Thoracic aorta (tissue), 2 donors: ENCODE data around the gene SLC22A23. TPM values are rescaled to one million over a fixed set of nuclear protein-coding genes. Genes with fewer than 3 reads are reported as not detected.

Experiments used
- ATAC-seq: fragments of 150-250 bp; one replicate; pipeline ENCODE4 v1.8.0; 2017; ENCODE audit warnings: low read depth; ENCODE audit not compliant: insufficient number of reproducible peaks, low FRiP score
- DNase-seq: peaks from one replicate; pipeline ENCODE4 v3.0.0-alpha.2; 2020; ENCODE audit warnings: low spot score
- H3K27ac ChIP-seq, 2 donors: fragments of 200-600 bp; sonication (generic); 1 replicate in 1 of 2; 2 replicates in 1 of 2; pipeline ENCODE4 v1.5.1; 2016; ENCODE audit warnings: mild to moderate bottlenecking in 2 of 2, moderate library complexity in 2 of 2
- H3K27me3 ChIP-seq: fragments of 200-600 bp; sonication (generic); replicated peaks from 2 replicates; pipeline ENCODE4 v1.6.0; 2016; ENCODE audit warnings: mild to moderate bottlenecking; ENCODE audit not compliant: insufficient read depth
- H3K36me3 ChIP-seq: fragments of 200-600 bp; sonication (generic); one replicate; pipeline ENCODE4 v1.5.1; 2016
- H3K4me1 ChIP-seq, 2 donors: fragments of 200-600 bp; sonication (generic); 1 replicate in 1 of 2; 2 replicates in 1 of 2; pipeline versions ENCODE4 v1.5.1 to v1.6.0; 2016; ENCODE audit warnings: low read depth in 2 of 2, mild to moderate bottlenecking in 1 of 2; ENCODE audit not compliant: control insufficient read depth in 1 of 2
- H3K4me3 ChIP-seq: fragments of 200-600 bp; sonication (generic); 2 replicates; pipeline ENCODE4 v1.5.1; 2016; ENCODE audit warnings: mild to moderate bottlenecking
- H3K9me3 ChIP-seq: fragments of 200-600 bp; sonication (generic); 2 replicates; pipeline ENCODE4 v1.5.1; 2016
- total RNA-seq, 2 donors: library from RNA; depleted of rRNA; stranded (reverse); fragments of >200 nt; gene quantifications; one replicate each; pipeline versions ENCODE4 v1.1.0 to v1.2.3, GENCODE V29; 2016
- TF ChIP-seq, protein P1 (sequence below): fragments of 200-600 bp; sonication (generic); IDR thresholded peaks from one replicate; pipeline ENCODE4 v1.5.1; 2019; ENCODE audit warnings: antibody characterized with exemption

The SLC22A23 gene
- total RNA-seq, 2 donors from 2014 or later = 5.1 to 9.7 TPM

- Histone ChIP-seq H3K4me3 (no peak overlapping the region), H3K9me3 (peaks cover 4% of the 10 kb centered on the region), H3K4me1 (no peaks in the 10 kb centered on the region), H3K27me3 (no peaks in the 10 kb centered on the region), H3K27ac (no peak overlapping the region), H3K36me3 (no peaks in the 10 kb centered on the region)
- no peak for ATAC-seq
- TF ChIP-seq, protein P1, sequence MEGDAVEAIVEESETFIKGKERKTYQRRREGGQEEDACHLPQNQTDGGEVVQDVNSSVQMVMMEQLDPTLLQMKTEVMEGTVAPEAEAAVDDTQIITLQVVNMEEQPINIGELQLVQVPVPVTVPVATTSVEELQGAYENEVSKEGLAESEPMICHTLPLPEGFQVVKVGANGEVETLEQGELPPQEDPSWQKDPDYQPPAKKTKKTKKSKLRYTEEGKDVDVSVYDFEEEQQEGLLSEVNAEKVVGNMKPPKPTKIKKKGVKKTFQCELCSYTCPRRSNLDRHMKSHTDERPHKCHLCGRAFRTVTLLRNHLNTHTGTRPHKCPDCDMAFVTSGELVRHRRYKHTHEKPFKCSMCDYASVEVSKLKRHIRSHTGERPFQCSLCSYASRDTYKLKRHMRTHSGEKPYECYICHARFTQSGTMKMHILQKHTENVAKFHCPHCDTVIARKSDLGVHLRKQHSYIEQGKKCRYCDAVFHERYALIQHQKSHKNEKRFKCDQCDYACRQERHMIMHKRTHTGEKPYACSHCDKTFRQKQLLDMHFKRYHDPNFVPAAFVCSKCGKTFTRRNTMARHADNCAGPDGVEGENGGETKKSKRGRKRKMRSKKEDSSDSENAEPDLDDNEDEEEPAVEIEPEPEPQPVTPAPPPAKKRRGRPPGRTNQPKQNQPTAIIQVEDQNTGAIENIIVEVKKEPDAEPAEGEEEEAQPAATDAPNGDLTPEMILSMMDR = no peak
- no peak for DNase-seq
Observed at GRCh38 chr6:3483675-3484074, 26.8 kb upstream of the SLC22A23 start.

- Histone ChIP-seq H3K4me1 (no peaks in the 10 kb centered on the region), H3K9me3 (peaks cover 4% of the 10 kb centered on the region), H3K27ac (no peak overlapping the region), H3K4me3 (no peak overlapping the region), H3K36me3 (no peaks in the 10 kb centered on the region), H3K27me3 (no peaks in the 10 kb centered on the region)
- no peak for DNase-seq
- no peak for ATAC-seq
- TF ChIP-seq, protein P1 = no peak
Observed at GRCh38 chr6:3482869-3483268, 26.0 kb upstream of the SLC22A23 start.

DNA sequence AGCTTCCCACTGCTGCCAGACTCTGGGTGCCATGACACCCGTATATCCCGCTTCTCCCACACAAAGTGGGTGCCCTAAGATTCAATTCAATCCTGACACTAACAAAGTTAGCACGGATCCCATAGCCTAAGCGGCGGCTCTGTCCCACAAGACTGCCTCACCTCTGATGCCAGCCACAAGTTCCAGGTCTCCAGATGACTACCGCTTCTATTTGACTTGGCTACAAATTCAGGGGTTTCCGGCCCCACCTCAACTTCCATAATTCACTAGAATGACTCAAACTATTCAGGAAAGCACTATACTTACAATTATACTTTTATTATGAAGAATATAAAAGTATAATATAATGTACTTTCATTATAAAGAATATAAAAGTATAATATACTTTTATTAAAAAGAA lies 24.8 kb upstream of the SLC22A23 start:
- TF ChIP-seq, protein P1 = no peak
- H3K4me1 ChIP-seq = no peaks in the 10 kb centered on the region
- no peak overlapping the region for H3K4me3 ChIP-seq
- no peaks in the 10 kb centered on the region for H3K36me3 ChIP-seq
- peaks cover 4% of the 10 kb centered on the region for H3K9me3 ChIP-seq
- H3K27ac ChIP-seq = no peak overlapping the region
- H3K27me3 ChIP-seq = no peaks in the 10 kb centered on the region
- no peak for DNase-seq
- no peak for ATAC-seq

GRCh38 chr6:3480009-3480408 lies 23.2 kb upstream of the SLC22A23 start:
- H3K27me3 ChIP-seq = no peaks in the 10 kb centered on the region
- H3K36me3 ChIP-seq = no peaks in the 10 kb centered on the region
- no peak overlapping the region for H3K4me3 ChIP-seq
- ATAC-seq (no peak), DNase-seq (no peak)
- TF ChIP-seq, protein P1 = no peak
- no peak overlapping the region for H3K27ac ChIP-seq
- H3K4me1 ChIP-seq = no peaks in the 10 kb centered on the region
- peaks cover 4% of the 10 kb centered on the region for H3K9me3 ChIP-seq

DNA sequence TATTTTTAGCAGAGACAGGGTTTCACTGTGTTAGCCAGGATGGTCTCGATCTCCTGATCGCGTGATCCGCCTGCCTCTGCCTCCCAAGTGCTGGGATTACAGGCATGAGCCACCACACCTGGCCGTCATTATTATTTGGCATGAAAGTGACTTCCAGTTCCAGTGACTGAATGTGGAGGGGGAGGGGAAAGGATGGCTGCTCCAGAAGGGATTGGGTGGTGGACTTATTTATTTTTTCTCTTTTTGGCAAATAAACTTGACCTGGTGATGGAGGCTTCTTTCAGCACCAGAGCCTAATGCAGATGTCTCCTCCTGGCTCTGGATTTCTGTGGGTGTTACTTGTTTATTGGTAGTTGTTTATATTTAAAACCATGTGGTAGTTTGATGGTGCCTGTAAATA lies 16.9 kb upstream of the SLC22A23 start:
- no peak overlapping the region for H3K27ac ChIP-seq
- peaks cover 0 to 11% of the 10 kb centered on the region in 2 donors for H3K4me1 ChIP-seq
- H3K9me3 ChIP-seq = no peaks in the 10 kb centered on the region
- no peak overlapping the region for H3K4me3 ChIP-seq
- H3K27me3 ChIP-seq = no peaks in the 10 kb centered on the region
- DNase-seq = no peak
- ATAC-seq = peak; percentile 33
- no peaks in the 10 kb centered on the region for H3K36me3 ChIP-seq
- TF ChIP-seq, protein P1 = no peak
